GM12878 (cell line): Measurements from ENCODE around the gene OGFOD3.

Experiments
- CTCF ChIP-seq, 3 experiments: IDR thresholded peaks in 2 of 3; conservative IDR thresholded peaks in 1 of 3; 2 replicates each; pipeline ENCODE4 v1.5.1; 2011; ENCODE audit warnings: low read depth in 3 of 3, low read length in 3 of 3, mild to moderate bottlenecking in 3 of 3, control low read depth in 2 of 3, moderate library complexity in 2 of 3, inconsistent platforms in 1 of 3, mixed read lengths in 1 of 3; ENCODE audit not compliant: control insufficient read depth in 2 of 3, insufficient read depth in 1 of 3; ENCODE audit errors: extremely low read depth in 1 of 3
- POLR2AphosphoS5 ChIP-seq: IDR thresholded peaks from 2 replicates; pipeline ENCODE4 v1.6.1; 2011; ENCODE audit warnings: mild to moderate bottlenecking, low read length, inconsistent platforms
- ZNF274 ChIP-seq: IDR thresholded peaks from one replicate; pipeline ENCODE4 v1.8.0; 2011; ENCODE audit not compliant: insufficient read length, insufficient read depth

- TF ChIP-seq ZNF274 (no peak), POLR2AphosphoS5 (no peak), CTCF (IDR thresholded peaks at IDR 0.05 in 2 of 3, conservative IDR thresholded peaks at IDR 0.05 in 1 of 3; ENCODE audit: control insufficient read depth in 2 of 3, extremely low read depth in 1 of 3, insufficient read depth in 1 of 3, low read depth in 3 of 3, low read length in 3 of 3) (no peak)
Observed at GRCh38 chr17:82387705-82388106, 30.7 kb downstream of the OGFOD3 start.
